ENCODE measurements around the gene NINJ2.

NINJ2 gene

GRCh38 chr12:569091-569676 is 94.1 kb downstream of the NINJ2 start:
- no peak for TF ChIP-seq CTCF (IDR thresholded peaks at IDR 0.05; ENCODE audit: borderline replicate concordance, control extremely low read depth, extremely low read depth, insufficient read depth, missing control alignments)
- in situ Hi-C loops (cut with MboI; ENCODE audit: low sequenced_read_pairs, unreplicated experiment): loop anchor here (10.0 to 25.0 kb wide), 2 partner anchors 526 to 1018 kb away; partner anchors contain the start of gene FBXL14
- no peak for DNase-seq (ENCODE audit: low spot score)

GRCh38 chr12:568486-568885 is 94.8 kb downstream of the NINJ2 start:
- in situ Hi-C loops (cut with MboI; ENCODE audit: low sequenced_read_pairs, unreplicated experiment): loop anchor here (10.0 to 25.0 kb wide), 2 partner anchors 526 to 1019 kb away; partner anchors contain the start of gene FBXL14
- no peak for TF ChIP-seq CTCF (IDR thresholded peaks at IDR 0.05; ENCODE audit: borderline replicate concordance, control extremely low read depth, extremely low read depth, insufficient read depth, missing control alignments)

GRCh38 chr12:565589-566105 is 97.6 kb downstream of the NINJ2 start:
- no peak for TF ChIP-seq CTCF (IDR thresholded peaks at IDR 0.05; ENCODE audit: borderline replicate concordance, control extremely low read depth, extremely low read depth, insufficient read depth, missing control alignments)
- in situ Hi-C loops (cut with MboI; ENCODE audit: low sequenced_read_pairs, unreplicated experiment): loop anchor here (10.0 to 25.0 kb wide), 2 partner anchors 529 to 1022 kb away; partner anchors contain the start of gene FBXL14
- no peak for DNase-seq (ENCODE audit: low spot score)

More at GRCh38 chr12:568486-568885, 94.8 kb downstream of the NINJ2 start:
- DNase-seq (ENCODE audit: low spot score): no peak

- no peak for DNase-seq (ENCODE audit: low spot score)
- no peak for TF ChIP-seq CTCF (IDR thresholded peaks at IDR 0.05; ENCODE audit: borderline replicate concordance, control extremely low read depth, extremely low read depth, insufficient read depth, missing control alignments)
- in situ Hi-C loops (cut with MboI; ENCODE audit: low sequenced_read_pairs, unreplicated experiment): loop anchor here (10.0 to 25.0 kb wide), 2 partner anchors 530 to 1022 kb away; partner anchors contain the start of gene FBXL14
Observed at GRCh38 chr12:565161-565560, 98.1 kb downstream of the NINJ2 start.

GRCh38 chr12:563787-564298 is 99.4 kb downstream of the NINJ2 start:
- in situ Hi-C loops (cut with MboI; ENCODE audit: low sequenced_read_pairs, unreplicated experiment): loop anchor here (10.0 to 25.0 kb wide), 2 partner anchors 531 to 1023 kb away; partner anchors contain the start of gene FBXL14
- TF ChIP-seq CTCF (IDR thresholded peaks at IDR 0.05; ENCODE audit: borderline replicate concordance, control extremely low read depth, extremely low read depth, insufficient read depth, missing control alignments): no peak

GRCh38 chr12:563250-563781 is 99.9 kb downstream of the NINJ2 start:
- TF ChIP-seq CTCF (IDR thresholded peaks at IDR 0.05; ENCODE audit: borderline replicate concordance, control extremely low read depth, extremely low read depth, insufficient read depth, missing control alignments): no peak
- in situ Hi-C loops (cut with MboI; ENCODE audit: low sequenced_read_pairs, unreplicated experiment): loop anchor here (10.0 to 25.0 kb wide), 2 partner anchors 531 to 1024 kb away; partner anchors contain the start of gene FBXL14
- DNase-seq (ENCODE audit: low spot score): no peak

More at GRCh38 chr12:563787-564298, 99.4 kb downstream of the NINJ2 start:
- no peak for DNase-seq (ENCODE audit: low spot score)
